GM19043 (cell line): ENCODE results near the gene CTTNBP2.
"Not testable (repeated sequence)": the region's sequence is repeated elsewhere in the genome, so short reads cannot be mapped to it uniquely, and the experiment has no call there.

Source experiments
- ATAC-seq: cut with Tn5 transposase; IDR thresholded peaks from one replicate; pipeline ENCODE4 v1.9.1; 2021; ENCODE audit warnings: low read depth; ENCODE audit not compliant: unreplicated experiment

Gene CTTNBP2

GRCh38 chr7:117708173-117708572 lies 165.1 kb downstream of the CTTNBP2 start:
- not testable (repeated sequence) for ATAC-seq

GRCh38 chr7:117707080-117707479 lies 166.2 kb downstream of the CTTNBP2 start:
- ATAC-seq: no peak

- ATAC-seq: peak; percentile 83
These were observed 167.0 kb downstream of the CTTNBP2 start for GRCh38 chr7:117706210-117706609.

- no peak for ATAC-seq
These were observed 167.6 kb downstream of the CTTNBP2 start for GRCh38 chr7:117705630-117706029.

- no peak for ATAC-seq
These were observed 169.2 kb downstream of the CTTNBP2 start for GRCh38 chr7:117704063-117704462.

- no peak for ATAC-seq
These were observed 175.2 kb downstream of the CTTNBP2 start for GRCh38 chr7:117698018-117698417.

- ATAC-seq: no peak
These were observed 180.9 kb downstream of the CTTNBP2 start for GRCh38 chr7:117692338-117692737.

- ATAC-seq: no peak
These were observed 183.1 kb downstream of the CTTNBP2 start for GRCh38 chr7:117690147-117690546.

- ATAC-seq: no peak
These were observed 183.8 kb downstream of the CTTNBP2 start for GRCh38 chr7:117689406-117689805.

GRCh38 chr7:117688126-117688525 lies 185.1 kb downstream of the CTTNBP2 start:
- no peak for ATAC-seq

GRCh38 chr7:117686311-117686935 lies 186.8 kb downstream of the CTTNBP2 start:
- ATAC-seq: no peak

GRCh38 chr7:117685795-117686194 lies 187.4 kb downstream of the CTTNBP2 start:
- no peak for ATAC-seq

- ATAC-seq: no peak
These were observed 189.6 kb downstream of the CTTNBP2 start for GRCh38 chr7:117683430-117684175.

- ATAC-seq: no peak
These were observed 190.4 kb downstream of the CTTNBP2 start for GRCh38 chr7:117682681-117683385.

- no peak for ATAC-seq
These were observed 194.1 kb downstream of the CTTNBP2 start for GRCh38 chr7:117679120-117679519.

GRCh38 chr7:117675497-117676435 lies 197.5 kb downstream of the CTTNBP2 start:
- no peak for ATAC-seq

- ATAC-seq: no peak
These were observed 198.6 kb downstream of the CTTNBP2 start for GRCh38 chr7:117674617-117675016.

GRCh38 chr7:117673839-117674238 lies 199.4 kb downstream of the CTTNBP2 start:
- no peak for ATAC-seq

- no peak for ATAC-seq
These were observed 199.9 kb downstream of the CTTNBP2 start for GRCh38 chr7:117673367-117673766.

- no peak for ATAC-seq
These were observed 200.8 kb downstream of the CTTNBP2 start for GRCh38 chr7:117672453-117672852.
